NCI-H146 (cell line): ENCODE results near the gene MDFIC.

Source experiments
- DNase-seq: peaks from one replicate; lab custom pipeline; 2025; lab: John Stamatoyannopoulos, UW

MDFIC gene

DNA sequence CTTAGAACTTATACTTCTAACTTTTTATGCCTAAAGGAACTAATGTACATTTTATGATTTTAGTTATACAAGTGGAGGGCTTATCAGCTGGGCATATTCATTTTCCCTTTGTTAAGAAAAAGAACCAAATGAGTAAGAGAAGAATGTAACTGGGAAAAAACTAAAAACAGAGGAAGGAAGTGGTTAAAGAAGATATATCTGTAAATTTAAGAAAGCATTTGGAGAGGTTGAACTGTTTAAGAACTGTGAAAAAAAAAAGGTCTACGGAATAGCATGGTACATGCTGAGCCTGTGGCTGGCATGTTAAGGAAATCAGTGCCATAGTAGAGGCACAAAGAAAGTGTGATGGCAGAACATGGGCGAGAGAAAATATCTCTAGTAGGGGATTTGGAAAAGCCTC is 6.2 kb downstream of the MDFIC start:
- no peak for DNase-seq

DNA sequence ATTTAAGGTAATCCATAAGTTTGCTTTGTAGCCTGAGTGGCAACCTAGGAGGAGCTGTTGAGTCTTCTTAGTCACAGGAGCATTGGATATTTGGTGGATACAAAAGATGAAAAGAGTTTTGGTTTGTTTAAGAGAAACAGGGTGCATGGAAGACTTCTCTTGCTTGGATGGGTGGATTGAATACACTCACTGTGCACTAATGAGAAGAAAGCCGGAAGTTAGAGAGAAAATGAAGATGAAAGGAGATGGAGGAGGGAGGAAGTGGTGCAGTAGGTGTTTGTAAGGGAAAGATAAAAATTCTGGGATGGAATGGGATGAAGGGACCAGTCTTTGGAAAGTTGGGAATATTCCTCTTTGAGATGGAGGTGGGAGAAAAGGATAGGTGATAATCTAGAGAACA is 7.7 kb downstream of the MDFIC start:
- no peak for DNase-seq

DNA sequence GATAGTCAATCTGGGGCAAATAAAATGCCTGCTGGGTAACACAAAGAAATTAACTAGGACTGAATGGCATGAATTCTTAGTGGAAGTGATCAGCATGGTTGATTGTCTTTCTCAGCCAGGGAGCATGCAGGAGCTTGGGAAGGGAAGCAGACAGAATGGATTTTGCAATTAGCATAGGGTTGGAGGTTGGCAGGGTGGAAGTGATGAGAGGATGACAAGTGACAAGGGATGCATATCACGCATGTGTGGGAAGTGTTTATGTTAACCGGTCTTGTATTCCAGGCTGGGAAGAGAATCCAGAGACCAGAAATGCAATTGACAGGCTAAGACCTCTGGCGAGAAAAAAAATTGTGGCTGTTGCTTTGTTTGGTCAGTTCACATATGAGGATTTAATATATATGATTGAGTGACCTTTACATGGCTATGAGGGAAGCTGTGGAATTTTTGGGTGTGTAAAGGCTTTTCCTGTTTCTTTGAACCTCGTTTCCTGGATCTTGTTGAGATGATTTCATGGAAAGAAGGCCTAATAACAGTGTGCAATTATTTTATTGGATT is 8.3 kb downstream of the MDFIC start:
- no peak for DNase-seq

DNA sequence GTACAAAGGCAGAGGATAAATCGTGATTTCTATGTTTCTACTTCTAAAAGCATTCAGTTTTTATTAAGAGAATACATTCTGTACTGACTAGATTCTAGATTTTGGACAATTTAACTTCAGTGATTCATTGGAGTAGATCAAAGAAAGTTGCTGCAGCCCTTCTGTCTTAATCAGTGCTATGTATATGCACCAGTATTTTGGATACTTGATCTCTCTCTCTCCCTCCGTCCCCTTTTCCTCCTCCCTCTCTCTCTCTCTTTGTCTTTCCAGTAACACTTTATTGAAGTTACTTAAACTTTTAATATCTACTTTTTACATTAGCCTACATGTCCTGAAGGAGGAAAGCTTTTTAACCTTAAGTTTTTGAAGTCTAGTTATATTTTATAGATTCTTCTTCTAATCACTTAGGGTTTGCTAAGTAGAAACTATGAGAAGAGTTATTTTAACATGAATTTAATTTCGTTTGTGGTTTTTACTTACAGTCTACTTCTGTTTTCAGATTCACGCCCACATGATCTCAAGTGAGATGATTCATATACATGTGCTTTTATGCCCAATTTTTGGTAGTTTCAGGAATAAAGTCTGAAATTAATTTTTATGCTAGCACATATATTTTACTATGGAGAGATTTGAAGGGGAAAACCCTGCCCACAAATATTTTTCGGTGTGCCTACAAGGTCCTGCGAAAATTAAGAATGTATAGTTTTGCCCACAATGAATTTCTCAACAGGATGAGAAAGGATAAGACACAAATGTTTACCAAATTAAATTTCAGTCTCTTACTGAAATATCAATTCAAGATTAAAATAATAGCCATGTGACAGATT is 9.1 kb downstream of the MDFIC start:
- no peak for DNase-seq

DNA sequence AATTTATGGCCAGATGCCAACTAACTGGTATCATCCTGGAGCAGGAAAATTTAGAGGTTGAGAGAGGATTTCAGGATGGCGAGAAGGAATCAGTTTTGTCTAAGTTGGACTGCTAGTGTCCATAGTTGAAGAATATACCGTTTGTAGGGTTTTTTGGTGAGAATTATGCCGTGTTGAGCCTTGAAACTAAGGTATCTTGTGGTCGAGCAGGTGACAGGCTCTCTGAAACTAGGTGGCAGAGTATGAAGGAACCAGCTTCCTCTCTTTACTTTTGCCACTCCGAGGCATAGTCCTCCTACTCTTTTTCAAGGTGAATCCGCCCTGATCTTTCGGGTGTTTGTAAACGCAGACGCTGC is 9.7 kb downstream of the MDFIC start:
- DNase-seq, result no peak

DNA sequence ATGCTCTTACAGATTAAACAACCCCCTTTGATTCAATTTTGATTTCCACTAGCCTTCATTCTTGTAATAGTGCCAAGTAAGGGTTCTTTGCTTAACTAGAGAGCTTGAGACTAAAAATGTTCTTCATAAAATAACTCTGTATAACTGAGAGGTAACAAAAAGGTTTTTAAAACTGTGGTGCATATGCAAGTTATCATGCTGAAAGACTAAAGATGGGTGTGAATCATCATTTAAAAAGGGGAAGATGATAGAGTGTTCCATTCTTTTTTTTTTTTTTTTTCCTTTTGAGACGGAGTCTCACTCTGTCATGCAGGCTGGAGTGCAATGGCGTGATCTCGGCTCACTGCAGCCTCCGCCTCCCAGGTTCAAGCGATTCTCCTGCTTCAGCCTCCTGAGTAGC is 11.1 kb downstream of the MDFIC start:
- DNase-seq, result no peak

DNA sequence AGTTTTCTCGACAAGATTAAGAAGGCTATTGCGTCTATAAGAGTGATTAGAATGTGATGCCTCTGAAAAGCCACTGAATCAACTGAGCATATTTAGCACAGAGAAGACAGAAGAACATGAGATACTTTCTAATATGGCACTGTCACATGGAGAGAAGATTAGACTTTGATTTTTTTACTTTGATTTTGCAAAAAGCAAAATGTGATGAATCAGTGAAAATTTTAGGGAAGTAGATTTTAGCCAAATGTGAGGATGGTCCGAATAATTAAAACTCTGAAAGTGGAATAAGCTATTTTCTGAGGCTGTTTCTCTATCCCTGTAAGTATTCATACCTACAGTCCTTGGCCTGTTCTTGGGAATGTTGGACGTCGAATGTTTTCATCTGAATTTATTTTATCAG is 11.8 kb downstream of the MDFIC start:
- DNase-seq, result no peak

DNA sequence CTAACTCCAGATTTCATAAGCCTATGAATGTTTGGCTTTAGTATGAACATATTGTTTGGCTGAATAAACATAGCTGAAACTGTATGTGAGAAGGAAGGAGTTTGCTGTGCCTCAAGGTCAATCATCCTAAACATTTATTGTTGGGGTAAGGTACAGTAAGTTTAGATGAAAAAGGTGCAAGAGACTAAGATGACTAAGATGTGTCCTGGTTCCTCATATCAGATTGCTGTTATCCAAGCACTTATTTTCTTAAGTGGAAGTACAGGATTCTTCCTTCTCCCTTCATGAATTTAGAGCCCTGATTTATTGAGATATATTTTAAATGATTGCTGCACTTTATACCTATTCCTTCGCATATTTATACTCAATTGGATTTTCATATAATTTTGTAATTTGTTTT is 12.2 kb downstream of the MDFIC start:
- DNase-seq, result no peak

DNA sequence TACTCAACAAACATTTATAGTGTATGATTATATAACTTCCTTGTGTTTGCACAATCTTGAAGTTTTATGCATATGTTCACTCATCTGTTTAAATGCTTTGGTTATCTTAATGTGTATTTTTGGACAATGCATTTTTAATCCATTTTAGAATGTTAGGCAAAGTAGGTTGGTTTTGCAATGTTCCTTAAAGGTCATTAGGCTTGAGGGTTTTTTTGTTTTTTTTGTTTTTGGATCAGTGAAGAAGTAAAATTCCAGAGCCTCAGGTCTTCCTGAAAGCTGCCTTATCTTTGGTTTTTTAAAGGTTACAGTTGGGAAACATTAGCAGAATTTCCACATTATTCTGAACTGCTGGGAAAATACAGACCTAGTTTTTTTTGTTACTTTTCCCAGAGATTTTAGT is 12.8 kb downstream of the MDFIC start:
- DNase-seq, result no peak

DNA sequence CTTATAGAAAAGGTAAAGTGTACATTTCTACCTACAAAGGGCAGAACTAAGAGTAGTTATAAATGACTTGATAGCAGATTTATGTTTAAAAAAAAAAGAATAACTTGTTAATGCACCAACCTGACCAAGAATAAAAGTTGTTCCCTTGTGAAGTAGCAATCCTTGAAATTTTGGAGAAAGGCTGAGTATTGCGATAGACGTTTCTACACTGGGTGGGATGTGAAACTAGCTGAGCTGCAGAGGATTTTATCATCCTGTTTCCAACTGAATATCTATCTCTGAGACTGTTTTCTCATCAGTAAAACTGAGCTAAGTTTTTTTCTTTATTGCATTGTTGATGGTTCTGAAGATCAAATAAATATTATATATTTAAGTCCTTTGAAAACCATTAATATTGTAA is 14.6 kb downstream of the MDFIC start:
- no peak for DNase-seq

DNA sequence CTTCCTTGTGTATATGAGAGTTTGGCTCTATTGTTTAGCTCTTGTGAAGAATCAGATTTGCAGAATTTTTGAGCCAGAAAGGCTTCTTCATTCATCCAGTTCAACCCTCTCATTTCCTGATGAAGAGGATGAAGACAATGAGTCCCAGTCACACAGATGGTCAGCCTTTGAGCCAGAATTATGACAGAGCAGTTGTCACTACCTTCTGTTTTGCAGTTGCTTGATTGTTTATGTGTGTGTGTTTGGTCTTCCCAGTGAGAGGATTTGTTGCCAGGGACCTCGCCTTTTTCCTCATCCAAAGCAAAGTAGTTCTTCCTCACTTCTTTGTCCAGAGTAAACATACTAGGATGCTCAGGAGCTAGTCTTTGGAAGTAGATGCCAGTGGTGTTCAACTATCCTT is 15.6 kb downstream of the MDFIC start:
- no peak for DNase-seq

DNA sequence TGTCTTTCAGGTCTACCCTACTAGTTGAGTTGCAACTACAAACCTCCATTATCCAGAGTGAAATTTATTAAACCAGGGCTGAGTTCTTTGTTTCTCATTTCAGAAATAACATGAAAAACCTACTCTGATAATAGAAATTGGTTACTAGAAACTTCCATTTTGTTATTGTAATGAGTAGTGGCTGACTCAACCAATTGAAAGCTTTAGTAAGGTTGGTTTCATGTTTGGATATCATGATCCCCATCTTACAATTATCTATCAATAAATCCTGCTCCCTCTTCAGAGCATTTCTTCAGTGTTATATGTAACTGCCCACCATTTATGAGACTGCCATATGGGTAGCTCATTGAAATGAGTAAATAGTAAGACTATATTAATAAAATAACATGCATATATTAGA is 16.9 kb downstream of the MDFIC start:
- no peak for DNase-seq

DNA sequence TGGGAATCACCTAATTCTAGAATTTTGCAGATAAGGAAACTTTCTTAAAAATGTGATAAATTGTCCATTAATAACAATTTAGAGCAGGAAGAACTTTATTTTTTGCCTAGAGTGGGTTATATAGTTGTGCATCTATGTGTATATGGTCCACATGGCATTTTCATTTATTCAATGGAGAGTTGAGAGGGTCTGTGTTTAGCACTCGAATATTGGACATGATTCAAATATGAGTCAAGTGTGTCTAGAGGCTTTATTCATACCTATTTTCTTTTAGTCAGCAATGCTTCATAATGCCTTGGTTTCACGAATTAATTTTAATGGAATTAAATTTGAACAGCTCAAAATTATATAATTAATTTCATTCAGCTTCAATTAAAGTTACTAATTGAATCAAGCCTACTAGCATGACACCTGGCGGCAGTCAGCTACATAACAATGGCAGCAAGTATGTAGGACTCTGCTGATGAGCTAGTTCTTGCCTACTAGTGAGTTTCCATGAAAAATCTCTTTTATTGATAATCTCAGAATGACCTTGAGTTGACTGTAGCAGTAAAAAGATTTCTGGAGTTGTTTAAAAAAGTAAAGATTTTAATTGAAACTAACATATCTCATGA is 17.7 kb downstream of the MDFIC start:
- DNase-seq, result peak; percentile 3

DNA sequence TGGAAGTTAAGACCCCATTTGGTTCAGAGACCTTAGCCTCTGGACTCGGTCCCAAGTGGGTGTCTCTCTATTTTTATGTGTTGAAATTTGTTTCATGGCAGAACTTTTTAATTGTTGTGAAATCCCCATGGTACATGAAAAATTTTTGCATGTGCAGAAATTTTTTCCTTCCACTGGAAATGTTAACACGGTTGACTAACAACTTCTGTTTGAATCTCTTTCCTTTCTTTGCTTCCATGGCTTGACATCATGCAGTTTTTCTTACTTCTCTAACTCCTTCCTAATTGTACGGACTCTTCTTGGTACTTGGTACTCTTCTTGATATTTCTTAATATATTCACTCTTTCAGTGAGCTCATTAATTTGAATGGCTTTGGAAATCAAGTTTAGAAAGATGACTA is 18.3 kb downstream of the MDFIC start:
- DNase-seq, result no peak

DNA sequence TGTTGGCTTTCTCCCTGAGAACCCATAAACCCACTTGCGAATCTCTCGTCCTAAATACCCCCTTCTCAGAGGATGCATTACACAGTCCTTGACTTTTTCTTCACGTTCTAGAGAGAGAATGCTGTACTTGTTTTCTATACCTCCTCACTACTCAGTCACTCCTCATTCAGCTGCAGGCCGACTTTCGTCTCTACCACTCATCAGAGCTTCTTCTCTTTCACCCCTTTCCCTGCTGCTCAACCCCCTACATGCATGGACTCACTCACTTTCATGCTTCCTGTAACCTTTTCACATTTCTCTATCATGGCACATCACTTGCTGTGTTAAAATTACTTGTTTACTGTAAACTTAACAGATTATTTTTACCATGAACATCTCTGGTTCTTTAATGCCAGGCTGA is 19.8 kb downstream of the MDFIC start:
- DNase-seq, result no peak

DNA sequence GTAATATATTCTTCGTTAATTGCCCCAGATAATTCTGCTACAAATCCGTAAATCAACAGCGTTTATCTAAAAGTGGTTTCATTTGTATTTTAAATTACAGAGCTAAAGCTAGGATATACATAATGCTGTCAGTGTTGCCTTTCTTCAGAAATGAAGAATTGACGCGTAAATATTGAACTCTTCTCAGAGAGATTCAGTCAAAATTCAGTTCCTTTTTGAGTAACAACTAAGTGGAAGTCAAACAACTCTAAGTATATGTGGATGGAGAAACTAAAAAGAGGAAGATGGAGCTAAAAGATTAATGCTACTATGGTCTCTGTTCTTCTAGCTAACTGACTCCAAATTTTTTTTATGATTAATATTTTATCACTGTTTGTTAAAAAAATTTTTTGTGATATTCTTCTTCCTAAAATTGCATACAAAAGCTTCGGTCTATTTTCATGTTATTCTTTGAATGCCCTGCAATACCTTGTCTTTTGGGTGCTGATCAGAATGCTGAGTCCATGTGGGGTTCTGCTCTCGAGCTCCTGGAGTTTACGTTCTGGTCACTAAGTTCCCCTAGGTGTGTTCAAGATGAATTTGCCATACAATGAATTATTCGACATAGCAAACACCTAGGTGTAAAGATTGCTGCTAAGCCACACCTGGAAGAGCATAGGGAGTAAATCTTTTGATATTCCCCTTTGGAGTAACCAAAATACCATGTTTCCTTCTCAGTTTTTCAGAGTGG is 20.7 kb downstream of the MDFIC start:
- DNase-seq, result no peak

DNA sequence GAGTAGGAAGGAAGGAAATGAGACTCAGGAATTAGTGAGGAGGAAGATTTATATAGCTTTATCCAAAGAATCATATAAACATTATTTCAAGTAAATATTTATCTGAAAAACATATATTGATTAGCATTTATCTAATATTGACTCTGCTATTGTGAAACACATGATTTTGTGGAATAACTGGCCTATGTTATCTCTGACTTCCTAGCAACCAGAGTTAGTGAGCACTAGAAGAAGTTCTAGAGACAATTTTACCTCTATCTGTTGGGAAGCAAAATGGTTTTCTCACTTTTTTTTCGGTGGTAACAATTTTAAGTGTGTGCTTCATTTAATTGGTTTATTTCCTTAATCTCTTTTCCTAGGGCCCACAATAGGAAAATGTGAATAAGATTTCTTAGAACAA is 21.6 kb downstream of the MDFIC start:
- no peak for DNase-seq

DNA sequence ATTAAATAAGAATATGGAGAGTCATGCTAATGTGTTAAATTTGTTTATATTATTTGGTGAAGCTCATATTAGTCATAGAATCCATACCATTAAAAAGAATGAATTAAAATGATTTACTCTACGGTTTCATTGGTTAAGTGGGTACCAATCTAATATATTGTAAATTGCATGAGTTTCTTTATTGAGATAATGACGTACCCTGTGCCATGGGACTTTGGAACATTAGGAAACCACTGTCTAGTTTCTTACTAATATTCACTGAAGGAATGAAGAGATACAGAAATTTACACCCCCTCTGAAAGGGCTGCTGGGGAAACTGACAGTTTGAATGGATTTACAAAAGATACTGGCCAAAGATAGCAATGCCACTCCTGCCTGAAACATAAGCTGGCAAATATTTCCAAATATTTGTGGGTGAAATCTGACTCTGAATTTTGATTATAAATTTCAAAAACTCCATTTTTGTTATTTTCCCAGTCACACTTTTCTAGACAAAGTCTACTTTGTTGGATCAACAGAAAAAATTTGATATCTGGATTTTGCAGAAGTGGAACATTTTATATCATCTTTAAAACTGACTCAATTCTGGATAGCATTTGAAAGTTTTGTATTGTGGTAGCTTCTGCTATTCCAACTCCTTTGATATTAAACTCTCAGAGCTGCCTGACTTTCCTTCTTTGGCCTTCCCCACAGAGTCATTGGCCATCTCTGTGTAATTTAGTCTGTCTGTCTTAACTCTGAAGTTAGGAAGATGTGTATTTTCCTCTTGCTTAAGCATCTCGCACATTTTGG is 22.3 kb downstream of the MDFIC start:
- no peak for DNase-seq

DNA sequence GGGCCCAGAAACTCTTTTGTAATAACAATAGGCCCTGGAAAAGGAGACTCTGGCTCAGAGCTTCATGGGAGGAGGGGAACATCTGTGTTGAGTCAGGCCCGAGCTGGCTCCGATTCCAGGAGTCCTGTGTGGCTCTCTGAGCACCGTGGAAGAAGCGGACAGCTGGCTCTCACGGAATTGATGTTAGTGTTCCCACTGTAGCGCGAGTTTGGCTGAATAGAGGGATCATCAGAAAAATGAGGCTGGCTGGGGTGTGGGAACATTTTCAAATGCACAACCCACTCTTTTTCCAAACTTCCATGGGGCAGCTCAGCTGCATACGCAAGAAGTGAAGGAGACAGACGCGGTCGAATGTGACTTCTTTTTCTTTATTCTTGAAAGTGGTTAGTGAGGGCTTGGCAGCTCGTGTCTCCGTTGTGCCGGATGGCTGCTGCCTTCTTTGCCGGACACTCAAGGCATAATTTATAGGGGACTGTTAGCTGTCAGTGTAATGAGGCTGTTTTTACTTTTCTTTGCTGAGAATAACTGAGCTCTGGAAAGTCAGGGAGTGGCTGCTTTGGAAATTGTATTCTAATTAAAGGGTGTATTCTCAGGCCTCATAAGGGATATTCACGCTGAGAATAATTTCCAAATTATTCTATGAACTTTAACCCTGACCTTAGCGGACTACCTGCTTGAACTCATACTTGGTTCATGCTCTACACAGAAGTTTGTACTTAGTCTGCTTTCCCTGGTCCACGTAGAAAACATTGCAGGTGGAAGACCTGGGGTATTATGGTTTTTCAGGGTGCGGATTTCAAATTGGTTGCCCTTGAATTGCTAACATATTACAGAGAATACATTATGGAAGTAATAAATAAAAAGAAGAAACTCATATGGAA is 23.1 kb downstream of the MDFIC start:
- DNase-seq, result no peak

DNA sequence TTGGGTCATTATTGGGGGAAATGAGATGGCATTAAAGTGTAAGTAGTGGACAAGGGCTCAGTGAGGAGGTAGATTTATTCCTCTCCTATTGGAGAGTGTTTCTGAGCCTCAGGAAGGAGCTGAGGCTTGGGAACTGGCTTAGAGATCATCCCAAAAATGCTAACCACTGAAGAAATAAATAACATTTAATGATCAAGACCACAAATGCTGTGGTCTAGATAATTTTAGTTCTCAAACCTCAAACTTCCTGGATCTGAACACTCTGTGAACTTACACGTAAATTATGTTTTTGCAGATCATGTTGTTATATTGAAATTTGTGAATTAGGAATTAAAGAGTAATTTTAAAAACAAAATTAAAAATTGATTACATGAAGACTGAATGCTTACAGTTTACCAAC is 27.3 kb downstream of the MDFIC start:
- DNase-seq, result no peak

DNA sequence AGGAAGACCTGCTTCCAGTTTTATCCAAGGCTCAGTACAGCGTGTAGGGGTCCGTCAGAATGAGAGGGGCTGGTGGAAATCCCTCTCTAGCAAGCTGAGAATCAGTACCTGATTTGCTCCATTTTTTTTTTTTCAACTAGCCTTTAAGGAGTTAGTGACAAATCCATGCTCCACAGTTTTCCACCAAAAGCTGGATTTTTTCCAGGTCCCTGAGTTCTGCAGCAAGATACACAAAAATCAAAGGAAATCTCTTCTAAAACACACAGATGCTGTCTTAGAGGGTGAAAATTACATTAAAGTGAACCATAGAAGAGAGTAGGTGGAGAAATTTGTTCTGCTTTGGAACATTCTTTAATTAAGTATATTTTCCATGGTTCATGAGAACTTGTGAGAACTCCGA is 30.4 kb downstream of the MDFIC start:
- DNase-seq, result no peak
